Epithelial cell of proximal tubule (primary cell): ENCODE measurements around the gene CCDC63. TPM values are rescaled to one million over a fixed set of nuclear protein-coding genes. Genes with fewer than 3 reads are reported as not detected.

ENCODE experiments used
- DNase-seq: peaks from one replicate; pipeline ENCODE4 v3.0.0-alpha.2; 2011; ENCODE audit warnings: low read depth
- H3K4me3 ChIP-seq: 2 replicates; pipeline ENCODE4 v1.5.1; 2011; ENCODE audit warnings: low read depth, mild to moderate bottlenecking, low read length
- CTCF ChIP-seq: conservative IDR thresholded peaks from 2 replicates; pipeline ENCODE4 v1.5.1; 2012; ENCODE audit warnings: low read depth, mild to moderate bottlenecking, low read length
- total RNA-seq: library from RNA; depleted of rRNA; stranded (reverse); fragments of >200 nt; gene quantifications from 2 replicates; pipeline ENCODE4 v1.2.3, GENCODE V29; 2015

Gene CCDC63
- total RNA-seq, 1 donor from 2014 or later = not detected

- no peak for TF ChIP-seq CTCF
- DNase-seq = no peak
These were observed 33.5 kb upstream of the CCDC63 start for GRCh38 chr12:110813285-110813684.

GRCh38 chr12:110813756-110814155, 33.0 kb upstream of the CCDC63 start:
- TF ChIP-seq CTCF = no peak
- no peak overlapping the region for H3K4me3 ChIP-seq
- no peak for DNase-seq

More at GRCh38 chr12:110813285-110813684, 33.5 kb upstream of the CCDC63 start:
- no peak overlapping the region for H3K4me3 ChIP-seq

GRCh38 chr12:110816248-110816647, 30.5 kb upstream of the CCDC63 start:
- H3K4me3 ChIP-seq = no peak overlapping the region
- no peak for DNase-seq
- no peak for TF ChIP-seq CTCF

GRCh38 chr12:110816779-110817178, 30.0 kb upstream of the CCDC63 start:
- no peak overlapping the region for H3K4me3 ChIP-seq
- no peak for TF ChIP-seq CTCF
- no peak for DNase-seq

GRCh38 chr12:110818511-110818910, 28.3 kb upstream of the CCDC63 start:
- TF ChIP-seq CTCF = no peak
- DNase-seq = no peak
- H3K4me3 ChIP-seq = no peak overlapping the region

GRCh38 chr12:110819150-110819549, 27.6 kb upstream of the CCDC63 start:
- no peak overlapping the region for H3K4me3 ChIP-seq
- no peak for TF ChIP-seq CTCF
- no peak for DNase-seq

- no peak for DNase-seq
- H3K4me3 ChIP-seq = no peak overlapping the region
- TF ChIP-seq CTCF = no peak
These were observed 27.1 kb upstream of the CCDC63 start for GRCh38 chr12:110819646-110820045.
